Fibroblast of skin of abdomen (primary cell): ENCODE data around the gene FAM177B.

Experiments
- DNase-seq: peaks from one replicate; pipeline ENCODE4 v3.0.0-alpha.2; 2013

The FAM177B gene

DNA sequence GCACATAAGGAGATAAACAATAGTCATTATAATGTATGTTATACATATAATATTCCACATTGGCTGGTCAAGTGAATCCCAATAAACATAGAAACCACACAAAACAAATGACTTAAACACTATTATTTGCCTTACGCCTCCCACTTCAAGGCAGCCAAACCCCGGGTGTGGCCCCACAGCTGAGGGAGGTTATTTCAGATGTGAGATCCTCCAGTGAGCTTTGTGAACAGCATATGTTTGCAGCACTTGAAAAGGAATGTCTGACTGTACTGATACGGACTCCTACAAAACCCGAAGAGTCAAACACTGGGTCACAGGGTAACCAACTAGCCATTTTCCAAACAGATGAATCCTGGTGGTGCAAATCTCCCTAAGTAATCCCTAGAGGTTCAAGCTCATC lies 50.7 kb downstream of the FAM177B start:
- no peak for DNase-seq

DNA sequence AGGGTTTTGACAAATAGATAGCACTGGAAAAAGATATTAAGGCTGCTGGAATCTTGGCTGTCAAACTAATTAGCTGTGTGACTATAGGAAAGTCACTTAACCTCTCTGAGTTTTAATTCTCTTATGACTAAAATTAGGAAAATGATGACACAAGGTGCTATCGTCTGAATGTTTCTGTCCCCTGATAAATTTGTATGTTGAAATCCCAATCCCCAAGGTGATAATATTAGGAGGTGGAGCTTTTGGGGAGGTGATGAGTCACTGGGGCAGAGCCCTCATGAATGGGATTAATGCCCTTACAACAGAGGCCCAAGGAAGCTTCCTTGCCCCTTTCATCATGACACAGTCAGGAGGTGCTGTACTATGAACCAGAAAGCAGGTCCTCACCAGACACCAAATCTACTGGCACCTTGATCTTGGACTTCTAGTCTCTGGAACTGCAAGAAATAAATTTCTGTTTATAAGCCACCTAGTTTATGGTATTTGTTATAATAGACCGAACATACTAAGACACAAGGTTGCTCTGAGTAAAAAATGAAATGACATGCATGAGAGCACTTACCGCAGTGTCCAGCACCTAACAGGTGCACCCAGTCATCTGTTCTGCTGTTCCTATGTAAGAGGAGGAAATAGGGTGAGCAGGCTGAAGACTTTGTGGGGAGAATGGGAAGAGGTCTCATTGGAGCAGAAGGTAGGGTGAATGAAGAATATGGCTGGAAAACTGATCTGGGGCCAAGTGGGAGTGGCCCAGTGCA lies 51.6 kb downstream of the FAM177B start:
- no peak for DNase-seq

DNA sequence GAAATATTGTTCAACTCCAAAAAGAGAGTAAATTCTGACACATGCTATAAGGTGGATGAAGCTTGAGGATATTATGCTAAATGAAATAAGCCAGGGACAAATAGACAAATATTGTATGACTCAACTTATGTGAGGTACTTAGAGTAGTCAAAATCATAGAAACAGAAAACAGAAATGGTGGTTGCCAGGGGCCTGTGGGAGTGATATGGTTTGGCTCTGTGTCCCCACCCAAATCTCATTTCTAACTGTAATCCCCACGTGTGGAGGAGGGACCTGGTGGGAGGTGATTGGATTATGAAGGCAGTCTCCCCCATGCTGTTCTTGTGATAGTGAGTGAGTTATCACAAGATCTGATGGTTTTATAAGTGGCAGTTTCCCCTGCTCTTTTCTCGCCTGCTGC lies 53.1 kb downstream of the FAM177B start:
- no peak for DNase-seq

DNA sequence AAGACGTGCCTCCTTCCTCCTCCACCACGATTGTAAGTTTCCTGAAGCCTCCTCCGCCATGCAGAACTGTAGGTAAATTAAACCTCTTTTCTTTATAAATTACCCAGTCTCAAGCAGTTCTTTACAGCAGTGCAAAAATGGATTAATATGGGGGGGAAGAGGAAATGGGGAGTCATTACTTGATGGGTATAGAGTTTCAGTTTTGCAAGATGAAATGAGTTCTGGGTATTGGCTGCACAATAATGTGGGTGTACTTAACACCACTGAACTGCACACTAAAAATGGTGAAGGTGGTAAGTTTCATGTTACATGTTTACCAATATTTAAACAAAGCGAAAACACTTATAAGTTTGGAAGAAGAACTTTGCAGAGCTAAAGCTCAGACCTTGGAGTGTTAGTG lies 53.5 kb downstream of the FAM177B start:
- DNase-seq: no peak

DNA sequence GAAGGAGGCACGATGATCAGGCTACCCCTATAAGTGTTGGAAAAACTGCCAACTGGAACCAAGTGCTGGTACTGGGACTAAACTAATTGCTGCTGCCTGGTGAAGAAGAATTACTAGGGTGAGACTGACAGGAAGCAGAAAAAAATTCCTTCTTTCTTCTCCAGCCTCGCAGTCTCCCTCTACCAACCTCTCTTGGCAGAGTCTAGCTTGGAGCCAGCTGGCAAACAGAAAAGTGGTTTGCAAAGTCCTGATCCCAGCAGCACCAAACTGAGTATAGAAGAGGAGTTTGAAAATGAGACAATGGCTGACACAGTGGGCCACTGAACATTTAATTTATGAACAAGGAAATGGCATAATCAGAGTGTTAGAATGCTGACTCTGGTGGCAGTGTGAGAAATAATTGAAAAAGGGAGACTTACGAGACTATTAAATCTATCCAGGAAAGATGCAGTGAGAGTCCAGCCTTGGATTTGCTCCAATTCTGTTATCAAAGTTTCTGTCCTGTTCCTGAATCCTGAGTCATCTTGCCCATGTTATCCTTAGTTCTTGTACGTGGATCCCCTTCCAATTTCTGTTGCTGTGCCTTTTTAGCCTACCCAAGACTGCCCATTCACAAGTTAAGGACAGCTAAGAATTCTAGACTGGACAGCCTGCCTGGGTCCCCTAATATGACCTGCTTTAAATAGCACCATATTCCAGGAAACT lies 54.2 kb downstream of the FAM177B start:
- no peak for DNase-seq

DNA sequence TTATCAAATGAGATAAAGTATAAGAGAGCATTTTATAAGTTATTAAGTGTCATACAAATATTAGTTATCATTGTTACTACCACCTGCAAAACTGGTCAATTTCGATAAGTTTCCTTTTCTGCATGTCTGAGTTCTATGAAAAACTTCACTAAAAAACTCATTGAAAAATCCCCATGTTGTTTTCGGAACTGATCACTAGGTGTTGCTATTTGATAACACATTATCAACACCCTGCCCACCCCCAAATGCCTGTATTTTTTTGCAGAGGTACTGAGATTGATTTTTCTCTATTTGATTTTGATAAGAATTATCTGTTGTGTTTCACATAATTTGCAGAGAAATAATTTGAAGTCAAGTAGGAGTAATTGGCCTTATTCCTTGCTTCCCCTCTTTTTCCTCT lies 55.7 kb downstream of the FAM177B start:
- DNase-seq: no peak

DNA sequence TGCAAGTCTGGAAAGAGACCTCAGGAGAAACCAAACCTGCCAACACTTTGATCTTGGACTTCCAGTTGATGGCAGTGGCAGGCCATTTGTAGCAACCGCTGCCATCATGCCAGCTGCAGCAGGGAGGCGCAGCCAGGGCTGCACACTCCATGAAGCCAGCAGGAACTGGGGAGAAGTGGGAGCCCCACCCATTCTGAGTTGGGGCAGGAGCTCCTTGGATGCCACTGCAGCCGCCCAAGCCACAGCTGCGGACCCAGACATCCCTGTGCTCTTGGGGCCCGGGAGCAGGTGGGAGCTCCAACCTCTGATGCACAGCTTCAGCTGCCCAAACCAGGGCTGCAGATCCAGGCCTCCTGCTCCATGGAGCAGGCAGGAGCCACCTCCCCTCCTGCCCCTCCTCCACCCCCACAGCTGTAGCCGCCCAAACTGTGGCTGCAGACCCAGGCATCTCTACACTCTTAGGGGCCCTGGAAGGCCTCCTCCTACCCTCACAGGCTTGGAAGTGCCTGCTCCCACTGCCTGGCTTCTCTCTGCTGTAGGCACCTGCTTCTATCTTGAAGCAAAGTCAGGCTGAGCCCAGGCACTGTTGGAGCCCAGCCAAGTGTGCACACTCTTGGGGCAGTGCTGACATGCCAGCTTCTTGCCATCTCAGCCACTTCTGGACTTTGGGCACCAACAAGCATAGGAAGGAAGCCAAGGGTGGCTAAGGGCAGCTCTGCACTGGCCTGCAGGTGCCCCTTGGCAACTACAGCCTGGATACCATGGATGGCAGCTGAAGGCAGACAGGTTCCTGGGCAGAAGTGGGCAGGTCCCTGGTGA lies 57.9 kb downstream of the FAM177B start:
- DNase-seq: no peak

DNA sequence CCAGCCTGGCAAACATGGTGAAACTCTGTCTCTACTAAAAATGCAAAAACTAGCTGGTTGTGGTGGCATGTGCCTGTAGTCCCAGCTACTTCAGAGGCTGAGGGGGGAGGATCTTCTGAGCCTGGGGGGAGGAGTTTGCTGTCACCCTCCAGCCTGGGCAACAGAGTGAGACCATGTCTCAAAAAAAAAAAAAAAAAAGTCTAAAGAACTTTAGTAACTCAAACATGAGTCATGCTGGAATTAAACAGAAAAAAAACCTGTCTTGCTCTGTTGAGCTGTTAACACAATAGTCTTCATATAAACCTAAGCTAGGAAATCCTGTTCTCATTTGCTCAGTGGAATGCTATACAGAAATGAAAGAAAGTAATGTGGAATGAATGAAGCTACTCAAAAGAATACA lies 61.1 kb downstream of the FAM177B start:
- peak; percentile 57 for DNase-seq

DNA sequence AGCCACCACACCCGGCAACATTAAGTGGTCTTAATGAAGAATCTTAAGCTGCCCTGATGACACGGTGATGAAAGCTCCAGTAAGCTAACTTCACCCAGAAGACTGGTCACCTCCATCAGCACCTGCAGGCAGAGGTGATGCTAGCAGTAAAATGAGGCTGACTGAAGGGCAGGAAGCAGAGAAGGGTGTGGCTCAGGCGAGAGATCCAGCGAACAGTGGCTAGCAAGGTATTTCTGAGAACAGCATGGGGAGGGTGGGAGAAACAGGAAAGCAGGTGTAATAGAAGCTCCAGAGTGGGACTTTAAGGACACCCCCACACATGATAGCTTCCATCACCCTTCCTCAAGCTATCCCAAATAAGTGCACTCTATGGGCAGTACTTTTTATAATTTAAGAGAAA lies 62.0 kb downstream of the FAM177B start:
- DNase-seq: no peak
